Hepatic stellate cell (primary cell): ENCODE results near the gene C2CD5.
"Not testable (repeated sequence)": the region's sequence is repeated elsewhere in the genome, so short reads cannot be mapped to it uniquely, and the experiment has no call there.

Source experiments
- DNase-seq: peaks from one replicate; pipeline ENCODE4 v3.0.0; 2011; ENCODE audit warnings: low spot score

The C2CD5 gene

GRCh38 chr12:22544038-22544979 is at the start of gene C2CD5:
Gene C2CD5 (minus strand): TSS chr12:22544542. CDS start chr12:22544150, 392 bp downstream.
- peak; percentile 87 for DNase-seq

GRCh38 chr12:22593864-22594263 is 49.5 kb upstream of the C2CD5 start:
- no peak for DNase-seq

GRCh38 chr12:22588817-22589216 is 44.5 kb upstream of the C2CD5 start:
- DNase-seq, result no peak

GRCh38 chr12:22578328-22578727 is 34.0 kb upstream of the C2CD5 start:
- DNase-seq, result no peak

GRCh38 chr12:22577667-22578066 is 33.3 kb upstream of the C2CD5 start:
- DNase-seq, result no peak

GRCh38 chr12:22576473-22576872 is 32.1 kb upstream of the C2CD5 start:
- no peak for DNase-seq

GRCh38 chr12:22576065-22576464 is 31.7 kb upstream of the C2CD5 start:
- no peak for DNase-seq

GRCh38 chr12:22574921-22575320 is 30.6 kb upstream of the C2CD5 start:
- no peak for DNase-seq

GRCh38 chr12:22573181-22573580 is 28.8 kb upstream of the C2CD5 start:
- DNase-seq, result no peak

GRCh38 chr12:22569253-22569652 is 24.9 kb upstream of the C2CD5 start:
- DNase-seq, result no peak

- no peak for DNase-seq
Measured at GRCh38 chr12:22562036-22563028, 18.0 kb upstream of the C2CD5 start.

GRCh38 chr12:22554750-22555149 is 10.4 kb upstream of the C2CD5 start:
- DNase-seq, result not testable (repeated sequence)

GRCh38 chr12:22551624-22552023 is 7.3 kb upstream of the C2CD5 start:
- DNase-seq, result no peak

- no peak for DNase-seq
Measured at GRCh38 chr12:22545255-22545654, 913 bp upstream of the C2CD5 start.

GRCh38 chr12:22543246-22544037 is 900 bp downstream of the C2CD5 start:
- peak; percentile 19 for DNase-seq

GRCh38 chr12:22541496-22542155 is 2.7 kb downstream of the C2CD5 start:
- DNase-seq, result no peak

GRCh38 chr12:22539055-22539454 is 5.3 kb downstream of the C2CD5 start:
- DNase-seq, result no peak

GRCh38 chr12:22538311-22538710 is 6.0 kb downstream of the C2CD5 start:
- no peak for DNase-seq

- DNase-seq, result no peak
Measured at GRCh38 chr12:22536971-22537544, 7.3 kb downstream of the C2CD5 start.

- no peak for DNase-seq
Measured at GRCh38 chr12:22536346-22536945, 7.9 kb downstream of the C2CD5 start.
